Stomach (tissue), 9 donors: ENCODE results near the gene SND1. TPM values are rescaled to one million over a fixed set of nuclear protein-coding genes. Genes with fewer than 3 reads are reported as not detected.

Source experiments
- DNase-seq, 2 donors: peaks; one replicate each; pipeline versions ENCODE4 v3.0.0 to v3.0.0-alpha.2; 2013 to 2019
- H3K27ac ChIP-seq, 5 donors: fragments of 200-600 bp in 4 of 5; sonication (generic) in 4 of 5; one replicate each; pipeline ENCODE4 v1.5.1; 2013 to 2019; ENCODE audit warnings: mild to moderate bottlenecking in 1 of 5, moderate library complexity in 1 of 5
- H3K27me3 ChIP-seq, 3 donors: fragments of 200-600 bp; sonication (generic); one replicate each; pipeline ENCODE4 v1.5.1; 2017 to 2019; ENCODE audit warnings: mixed run types in 1 of 3
- H3K36me3 ChIP-seq, 4 donors: fragments of 200-600 bp; sonication (generic); 1 replicate in 3 of 4; 2 replicates in 1 of 4; pipeline ENCODE4 v1.5.1; 2016 to 2019
- H3K4me1 ChIP-seq, 4 donors: fragments of 200-600 bp; sonication (generic); one replicate each; pipeline ENCODE4 v1.5.1; 2016 to 2019
- H3K4me3 ChIP-seq, 4 donors: fragments of 200-600 bp; sonication (generic) in 3 of 4; one replicate each; pipeline ENCODE4 v1.5.1; 2016 to 2019; ENCODE audit warnings: mild to moderate bottlenecking in 1 of 4
- H3K9me3 ChIP-seq, 4 donors: fragments of 200-600 bp; sonication (generic); one replicate each; pipeline ENCODE4 v1.5.1; 2016 to 2019
- CTCF ChIP-seq, 7 experiments: fragments of 450-650 bp in 4 of 7; fragments of 200-600 bp in 3 of 7; sonication (generic) in 3 of 7; IDR thresholded peaks; one replicate each; pipeline ENCODE4 v1.5.1; 2016 to 2019; ENCODE audit warnings: antibody characterized with exemption in 7 of 7, control low read depth in 2 of 7, mild to moderate bottlenecking in 1 of 7
- EP300 ChIP-seq: sonication (generic); formaldehyde crosslinking; IDR thresholded peaks from one replicate; pipeline ENCODE4 v1.6.1; 2017; ENCODE audit warnings: antibody characterized with exemption
- POLR2A ChIP-seq, 4 donors: fragments of 450-650 bp; IDR thresholded peaks; one replicate each; pipeline ENCODE4 v1.6.1; 2016; ENCODE audit warnings: antibody characterized with exemption in 4 of 4, control low read depth in 2 of 4, mild to moderate bottlenecking in 1 of 4, moderate library complexity in 1 of 4
- POLR2AphosphoS5 ChIP-seq, 3 donors: sonication (generic); formaldehyde crosslinking; IDR thresholded peaks; one replicate each; pipeline ENCODE4 v1.6.1; 2016; ENCODE audit warnings: antibody characterized with exemption in 3 of 3
- WGBS, 5 donors: extraction: QIAGEN DNeasy Blood & Tissue Kit in 3 of 5; methylation state at CpG; one replicate each; pipeline versions ENCODE4 v1.1.5 to v1.1.7; 2013 to 2018; 5-methylcytosine and 5-hydroxymethylcytosine counted together
- intact Hi-C: fragments of 100-400 bp; cut with DNase I; formaldehyde crosslinking; loops from one replicate; pipeline ENCODE4 v1.15.1; 2023; ENCODE audit warnings: low total_unique reads
- polyA plus RNA-seq, 3 donors: library from polyadenylated mRNA; stranded (reverse); fragments of 200-250 nt; gene quantifications; one replicate each; pipeline ENCODE4 v1.2.3, GENCODE V29; 2013
- total RNA-seq, 5 donors: library from RNA; depleted of rRNA; stranded (reverse); fragments of >200 nt; gene quantifications; one replicate each; pipeline versions ENCODE4 v1.1.0 to v1.2.3, GENCODE V29; 2014 to 2016
- donor health status: healthy with polysubstance abuse.
- donor health status: Bipolar disorder and iron deficiency.
- donor health status: healthy.

The SND1 gene
- total and polyA plus RNA-seq, 8 donors, result 63.3 to 799 (median 126) TPM

DNA sequence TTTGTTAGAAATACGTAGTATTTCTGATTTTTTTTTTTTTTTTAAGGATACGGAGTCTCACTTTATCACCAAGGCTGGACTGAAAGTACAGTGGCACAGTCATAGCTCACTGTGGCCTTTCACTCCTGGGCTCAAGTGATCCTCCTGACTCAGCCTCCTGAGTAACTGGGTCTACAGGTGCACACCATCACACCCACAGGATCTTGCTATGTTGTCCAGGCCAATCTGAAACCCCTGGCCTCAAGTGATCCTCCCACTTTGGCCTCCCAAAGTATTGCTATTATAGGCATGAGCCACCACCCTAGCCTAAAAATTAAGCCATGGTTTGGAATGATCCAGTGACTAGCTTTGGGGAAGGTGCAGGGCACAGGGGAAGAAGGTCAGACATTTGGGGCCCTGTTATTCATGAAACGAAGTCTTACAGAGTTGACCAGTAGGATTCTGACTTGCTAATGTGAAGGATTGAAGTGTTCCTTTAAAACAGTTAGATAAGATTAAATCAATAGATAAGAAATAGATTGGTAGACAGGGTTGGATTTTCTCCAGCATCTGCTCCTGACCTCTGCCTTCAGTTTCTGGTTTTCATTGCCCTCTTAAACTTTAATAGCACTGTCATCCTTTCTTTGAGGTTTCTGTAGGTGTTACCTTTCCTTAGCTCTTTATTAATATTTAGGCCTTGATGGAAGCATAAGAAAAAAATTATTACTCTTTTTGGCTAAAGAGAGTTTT, 257.6 kb downstream of the SND1 start:
- no peak overlapping the region for H3K27ac ChIP-seq
- DNase-seq, result no peak
- 80 to 93% (median 82%) methylated on average over 3 of the region's 3 CpGs for WGBS, 5 donors

GRCh38 chr7:127910670-127911069, 258.7 kb downstream of the SND1 start:
- Histone ChIP-seq H3K27ac (no peak overlapping the region), H3K27me3 (no peaks in the 10 kb centered on the region), H3K9me3 (no peaks in the 10 kb centered on the region), H3K36me3 (peaks cover 0 to 6% (median 2%) of the 10 kb centered on the region in 4 donors), H3K4me1 (peaks cover 7 to 60% (median 27%) of the 10 kb centered on the region in 4 donors), H3K4me3 (no peak overlapping the region)
- TF ChIP-seq POLR2A (IDR thresholded peaks at IDR 0.05) (no peak), EP300 (no peak), POLR2AphosphoS5 (IDR thresholded peaks at IDR 0.05) (no peak), CTCF (IDR thresholded peaks at IDR 0.05) (no peak)
- intact Hi-C loops, result no loop called here
- WGBS, 5 donors, result 83 to 87% (median 85%) methylated on average over 3 of the region's 3 CpGs
- DNase-seq, result no peak

More for the DNA sequence above, 257.6 kb downstream of the SND1 start:
- intact Hi-C loops, result no loop called here
- Histone ChIP-seq H3K4me1 (peaks cover 7 to 66% (median 31%) of the 10 kb centered on the region in 4 donors), H3K9me3 (no peaks in the 10 kb centered on the region), H3K27me3 (no peaks in the 10 kb centered on the region), H3K36me3 (peaks cover 0 to 17% (median 8%) of the 10 kb centered on the region in 4 donors), H3K4me3 (no peak overlapping the region)
- TF ChIP-seq POLR2A (IDR thresholded peaks at IDR 0.05), result no peak
- TF ChIP-seq EP300, result no peak
- no peak for TF ChIP-seq POLR2AphosphoS5 (IDR thresholded peaks at IDR 0.05)
- TF ChIP-seq CTCF (IDR thresholded peaks at IDR 0.05), result no peak

DNA sequence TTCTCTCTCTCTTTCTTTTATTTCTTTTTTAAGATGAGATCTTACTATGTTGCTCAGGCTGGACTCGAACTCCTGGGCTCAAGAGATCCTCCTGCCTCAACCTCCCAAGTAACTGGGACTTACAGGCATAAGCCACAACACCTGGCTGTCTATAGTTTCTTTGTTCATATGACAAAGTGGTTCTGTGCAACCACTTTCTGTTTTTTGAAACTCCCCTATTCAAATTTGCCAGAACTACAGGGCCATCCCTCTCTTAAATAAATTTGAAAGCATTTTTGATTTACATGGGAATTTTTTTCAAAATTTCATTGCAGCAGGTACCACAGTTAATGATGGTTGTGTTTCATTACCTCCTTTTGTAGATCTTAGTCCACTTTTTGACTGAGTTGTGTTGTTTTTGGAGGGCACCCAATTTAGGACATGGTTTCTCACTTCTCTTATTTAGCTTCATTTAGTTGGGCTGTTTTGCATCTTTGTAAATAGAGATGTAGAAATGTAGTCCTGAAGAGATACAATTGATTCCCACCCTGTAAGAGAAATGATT, 260.0 kb downstream of the SND1 start:
- intact Hi-C loops, result no loop called here
- Histone ChIP-seq H3K36me3 (no peaks in the 10 kb centered on the region), H3K9me3 (no peaks in the 10 kb centered on the region), H3K4me3 (no peak overlapping the region), H3K27ac (no peak overlapping the region), H3K27me3 (no peaks in the 10 kb centered on the region), H3K4me1 (peaks cover 7 to 53% (median 22%) of the 10 kb centered on the region in 4 donors)
- no peak for DNase-seq
- WGBS, 5 donors, result 93 to 100% (median 97%) methylated on average over 1 of the region's 1 CpG
- TF ChIP-seq POLR2A (IDR thresholded peaks at IDR 0.05), result no peak
- no peak for TF ChIP-seq CTCF (IDR thresholded peaks at IDR 0.05)
- TF ChIP-seq EP300, result no peak
- TF ChIP-seq POLR2AphosphoS5 (IDR thresholded peaks at IDR 0.05), result no peak

GRCh38 chr7:127912901-127913300, 260.9 kb downstream of the SND1 start:
- Histone ChIP-seq H3K4me3 (no peak overlapping the region), H3K9me3 (no peaks in the 10 kb centered on the region), H3K4me1 (peaks cover 7 to 44% (median 18%) of the 10 kb centered on the region in 4 donors), H3K36me3 (no peaks in the 10 kb centered on the region), H3K27ac (no peak overlapping the region), H3K27me3 (no peaks in the 10 kb centered on the region)
- intact Hi-C loops, result no loop called here
- TF ChIP-seq POLR2AphosphoS5 (IDR thresholded peaks at IDR 0.05) (no peak), EP300 (no peak)
- WGBS, 5 donors, result 17 to 46% (median 25%) methylated on average over 2 of the region's 2 CpGs
- DNase-seq, result no peak

GRCh38 chr7:127913686-127914085, 261.7 kb downstream of the SND1 start:
- Histone ChIP-seq H3K9me3 (no peaks in the 10 kb centered on the region), H3K27ac (no peak overlapping the region), H3K4me1 (peaks cover 7 to 42% (median 14%) of the 10 kb centered on the region in 4 donors), H3K4me3 (no peak overlapping the region), H3K27me3 (no peaks in the 10 kb centered on the region), H3K36me3 (no peaks in the 10 kb centered on the region)
- TF ChIP-seq CTCF (IDR thresholded peaks at IDR 0.05) (no peak), EP300 (no peak), POLR2AphosphoS5 (IDR thresholded peaks at IDR 0.05) (no peak), POLR2A (IDR thresholded peaks at IDR 0.05) (no peak)
- intact Hi-C loops, result no loop called here
- no peak for DNase-seq
- WGBS, 5 donors, result 60 to 72% (median 69%) methylated on average over 2 of the region's 2 CpGs
